Keratinocyte (primary cell): ENCODE data around the gene UVSSA. TPM values are rescaled to one million over a fixed set of nuclear protein-coding genes. Genes with fewer than 3 reads are reported as not detected.

Experiments
- DNase-seq: peaks from one replicate; pipeline ENCODE4 v3.0.0-alpha.2; 2011; ENCODE audit warnings: low read depth, missing footprints, low spot score
- FAIRE-seq: peaks from 2 replicates; lab custom pipeline; 2011; peaks lifted over from hg19 to GRCh38; lab: Jason Lieb, UNC
- H2AFZ ChIP-seq: 2 replicates; pipeline ENCODE4 v1.6.0; 2012; ENCODE audit warnings: low read length, control low read depth, inconsistent platforms; ENCODE audit not compliant: control insufficient read depth
- H3K27ac ChIP-seq: 2 replicates; pipeline ENCODE4 v1.5.1; 2011; ENCODE audit warnings: low read length; ENCODE audit not compliant: control insufficient read depth, insufficient read depth
- H3K27me3 ChIP-seq: 3 replicates; pipeline ENCODE4 v1.6.0; 2011; ENCODE audit warnings: low read length; ENCODE audit not compliant: control insufficient read depth, insufficient read depth; ENCODE audit errors: extremely low read depth
- H3K36me3 ChIP-seq, 2 experiments: 2 replicates in 1 of 2; 3 replicates in 1 of 2; pipeline ENCODE4 v1.5.1; 2011; ENCODE audit warnings: low read length in 2 of 2, mild to moderate bottlenecking in 1 of 2; ENCODE audit not compliant: control insufficient read depth in 2 of 2, insufficient read depth in 2 of 2; ENCODE audit errors: extremely low read depth in 1 of 2
- H3K4me1 ChIP-seq: 3 replicates; pipeline ENCODE4 v1.5.1; 2011; ENCODE audit warnings: low read length; ENCODE audit not compliant: control insufficient read depth, insufficient read depth; ENCODE audit errors: extremely low read depth
- H3K4me2 ChIP-seq: 3 replicates; pipeline ENCODE4 v1.6.0; 2011; ENCODE audit warnings: low read depth, low read length; ENCODE audit not compliant: control insufficient read depth, insufficient read depth; ENCODE audit errors: extremely low read depth
- H3K4me3 ChIP-seq, 3 experiments: fragments of 200-600 bp in 1 of 3; sonication (generic) in 1 of 3; 2 replicates in 2 of 3; 3 replicates in 1 of 3; pipeline ENCODE4 v1.5.1; 2011 to 2016; ENCODE audit warnings: low read length in 3 of 3, mild to moderate bottlenecking in 3 of 3, control low read depth in 2 of 3, inconsistent platforms in 1 of 3, low read depth in 1 of 3, mixed read lengths in 1 of 3, mixed run types in 1 of 3, moderate library complexity in 1 of 3; ENCODE audit not compliant: control insufficient read depth in 2 of 3, insufficient read depth in 2 of 3; ENCODE audit errors: extremely low read depth in 1 of 3
- H3K79me2 ChIP-seq: 2 replicates; pipeline ENCODE4 v1.6.0; 2012; ENCODE audit warnings: low read length; ENCODE audit not compliant: control insufficient read depth, insufficient read depth
- H3K9ac ChIP-seq: 3 replicates; pipeline ENCODE4 v1.6.0; 2011; ENCODE audit warnings: low read length; ENCODE audit not compliant: control insufficient read depth, insufficient read depth; ENCODE audit errors: extremely low read depth
- H3K9me1 ChIP-seq: 3 replicates; pipeline ENCODE4 v1.6.0; 2011; ENCODE audit warnings: low read length; ENCODE audit not compliant: control insufficient read depth, insufficient read depth; ENCODE audit errors: extremely low read depth
- H3K9me3 ChIP-seq: 2 replicates; pipeline ENCODE4 v1.5.1; 2012; ENCODE audit warnings: low read depth, low read length; ENCODE audit not compliant: control insufficient read depth
- H4K20me1 ChIP-seq: 3 replicates; pipeline ENCODE4 v1.6.0; 2011; ENCODE audit warnings: low read length; ENCODE audit not compliant: control insufficient read depth, insufficient read depth; ENCODE audit errors: extremely low read depth
- CTCF ChIP-seq, 3 experiments: IDR thresholded peaks in 1 of 3; conservative IDR thresholded peaks in 1 of 3; optimal IDR thresholded peaks in 1 of 3; 2 replicates in 2 of 3; 3 replicates in 1 of 3; pipeline versions ENCODE3 to v1.5.1; 2011; ENCODE audit warnings: low read length in 3 of 3, mild to moderate bottlenecking in 3 of 3, moderate library complexity in 2 of 3, control low read depth in 1 of 3, inconsistent platforms in 1 of 3; ENCODE audit not compliant: insufficient read depth in 2 of 3; ENCODE audit errors: extremely low read depth in 1 of 3
- EZH2 ChIP-seq: IDR thresholded peaks from one replicate; pipeline ENCODE4 v1.6.1; 2012; ENCODE audit warnings: inconsistent platforms, mild to moderate bottlenecking, low read length, moderate library complexity
- dilution Hi-C: fragments of 300-500 bp; cut with MboI; formaldehyde crosslinking; loops from one replicate; pipeline ENCODE4 v1.7.0; 2020; ENCODE audit warnings: low sequenced_read_pairs; ENCODE audit not compliant: extremely low pct_ligation_motif_present
- polyA plus RNA-seq, 5 experiments: library from polyadenylated mRNA; depleted of rRNA in 3 of 5; stranded (reverse) in 3 of 5; stranded (forward) in 1 of 5; unstranded in 1 of 5; fragments of >200 nt; gene quantifications; 1 replicate in 1 of 5; 2 replicates in 3 of 5; 3 replicates in 1 of 5; pipeline versions ENCODE4 v1.2.1 to v1.2.3, GENCODE V29; 2011 to 2012; ENCODE audit warnings: missing spikeins in 2 of 5, low read depth in 1 of 5, low replicate concordance in 1 of 5

UVSSA gene
- polyA plus RNA-seq, 1 donor (not counting 4 experiments of a cell fraction or from before 2014, with no cell fraction given): 4.7 TPM

GRCh38 chr4:1359976-1360375 lies 13.0 kb downstream of the UVSSA start:
- Histone ChIP-seq H3K9me3 (no peaks in the 10 kb centered on the region), H3K9ac (no peak overlapping the region), H3K4me1 (peaks cover 3% of the 10 kb centered on the region), H3K79me2 (no peaks in the 10 kb centered on the region), H2AFZ (no peak overlapping the region), H3K27ac (no peak overlapping the region), H3K27me3 (no peaks in the 10 kb centered on the region), H3K4me2 (no peak overlapping the region), H4K20me1 (no peaks in the 10 kb centered on the region), H3K9me1 (no peaks in the 10 kb centered on the region), H3K4me3 (no peak overlapping the region), H3K36me3 (peaks cover 10 to 18% of the 10 kb centered on the region in 2 experiments)
- dilution Hi-C loops: no loop called here
- DNase-seq: no peak
- TF ChIP-seq CTCF (optimal IDR thresholded peaks at IDR 0.05 in 1 of 3, IDR thresholded peaks at IDR 0.05 in 1 of 3, conservative IDR thresholded peaks at IDR 0.05 in 1 of 3; ENCODE audit: extremely low read depth in 1 of 3, insufficient read depth in 2 of 3, low read length in 3 of 3) (no peak), EZH2 (no peak)
- FAIRE-seq: no peak

- Histone ChIP-seq H3K9ac (no peak overlapping the region), H3K9me3 (no peaks in the 10 kb centered on the region), H3K79me2 (no peaks in the 10 kb centered on the region), H3K4me3 (no peak overlapping the region), H4K20me1 (no peaks in the 10 kb centered on the region), H3K36me3 (peaks cover 7 to 13% of the 10 kb centered on the region in 2 experiments), H3K9me1 (no peaks in the 10 kb centered on the region), H2AFZ (no peak overlapping the region), H3K4me1 (peaks cover 7% of the 10 kb centered on the region), H3K27me3 (no peaks in the 10 kb centered on the region), H3K27ac (no peak overlapping the region), H3K4me2 (no peak overlapping the region)
- dilution Hi-C loops: no loop called here
- no peak for DNase-seq
- FAIRE-seq: no peak
- TF ChIP-seq CTCF (optimal IDR thresholded peaks at IDR 0.05 in 1 of 3, IDR thresholded peaks at IDR 0.05 in 1 of 3, conservative IDR thresholded peaks at IDR 0.05 in 1 of 3; ENCODE audit: extremely low read depth in 1 of 3, insufficient read depth in 2 of 3, low read length in 3 of 3) (no peak), EZH2 (no peak)
Observed at GRCh38 chr4:1360423-1361283, 13.6 kb downstream of the UVSSA start.
